Ishikawa (cell line): ENCODE results near the gene NAPA.

ENCODE experiments used
- CEBPB ChIP-seq: IDR thresholded peaks from 2 replicates; pipeline ENCODE4 v1.6.1; 2012
- CREB1 ChIP-seq: IDR thresholded peaks from 2 replicates; pipeline ENCODE4 v1.6.1; 2012; ENCODE audit warnings: low read depth
- EGR1 ChIP-seq: IDR thresholded peaks from 2 replicates; pipeline ENCODE4 v1.6.1; 2012
- EP300 ChIP-seq: IDR thresholded peaks from 2 replicates; pipeline ENCODE4 v1.6.1; 2012; ENCODE audit warnings: borderline replicate concordance
- FOXM1 ChIP-seq: IDR thresholded peaks from 2 replicates; pipeline ENCODE4 v1.6.1; 2012; ENCODE audit warnings: low read depth, borderline replicate concordance
- MAX ChIP-seq: IDR thresholded peaks from 2 replicates; pipeline ENCODE4 v1.6.1; 2012
- NFIC ChIP-seq: IDR thresholded peaks from 2 replicates; pipeline ENCODE4 v1.6.1; 2012
- RAD21 ChIP-seq: IDR thresholded peaks from 2 replicates; pipeline ENCODE4 v1.6.1; 2012; ENCODE audit warnings: low read depth
- TAF1 ChIP-seq: IDR thresholded peaks from 2 replicates; pipeline ENCODE4 v1.6.1; 2012; ENCODE audit warnings: low read depth, mild to moderate bottlenecking
- TCF12 ChIP-seq: IDR thresholded peaks from 2 replicates; pipeline ENCODE4 v1.6.1; 2012; ENCODE audit warnings: low read depth
- TEAD4 ChIP-seq: IDR thresholded peaks from 2 replicates; pipeline ENCODE4 v1.6.1; 2012
- USF1 ChIP-seq: IDR thresholded peaks from 2 replicates; pipeline ENCODE4 v1.6.1; 2012
- YY1 ChIP-seq: IDR thresholded peaks from 2 replicates; pipeline ENCODE4 v1.6.1; 2012; ENCODE audit warnings: low read depth
- ZBTB7A ChIP-seq: IDR thresholded peaks from 2 replicates; pipeline ENCODE4 v1.6.1; 2012; ENCODE audit warnings: low read depth
- TF ChIP-seq, protein P1 (sequence below): IDR thresholded peaks from 2 replicates; pipeline ENCODE4 v1.6.1; 2012; ENCODE audit warnings: low read depth, mild to moderate bottlenecking

NAPA gene

GRCh38 chr19:47514151-47514868, 553 bp downstream of the NAPA start:
- TF ChIP-seq TCF12 (no peak), FOXM1 (no peak), YY1 (no peak), CREB1 (no peak), EP300 (no peak), NFIC (no peak), TAF1 (no peak)
- TF ChIP-seq, protein P1, sequence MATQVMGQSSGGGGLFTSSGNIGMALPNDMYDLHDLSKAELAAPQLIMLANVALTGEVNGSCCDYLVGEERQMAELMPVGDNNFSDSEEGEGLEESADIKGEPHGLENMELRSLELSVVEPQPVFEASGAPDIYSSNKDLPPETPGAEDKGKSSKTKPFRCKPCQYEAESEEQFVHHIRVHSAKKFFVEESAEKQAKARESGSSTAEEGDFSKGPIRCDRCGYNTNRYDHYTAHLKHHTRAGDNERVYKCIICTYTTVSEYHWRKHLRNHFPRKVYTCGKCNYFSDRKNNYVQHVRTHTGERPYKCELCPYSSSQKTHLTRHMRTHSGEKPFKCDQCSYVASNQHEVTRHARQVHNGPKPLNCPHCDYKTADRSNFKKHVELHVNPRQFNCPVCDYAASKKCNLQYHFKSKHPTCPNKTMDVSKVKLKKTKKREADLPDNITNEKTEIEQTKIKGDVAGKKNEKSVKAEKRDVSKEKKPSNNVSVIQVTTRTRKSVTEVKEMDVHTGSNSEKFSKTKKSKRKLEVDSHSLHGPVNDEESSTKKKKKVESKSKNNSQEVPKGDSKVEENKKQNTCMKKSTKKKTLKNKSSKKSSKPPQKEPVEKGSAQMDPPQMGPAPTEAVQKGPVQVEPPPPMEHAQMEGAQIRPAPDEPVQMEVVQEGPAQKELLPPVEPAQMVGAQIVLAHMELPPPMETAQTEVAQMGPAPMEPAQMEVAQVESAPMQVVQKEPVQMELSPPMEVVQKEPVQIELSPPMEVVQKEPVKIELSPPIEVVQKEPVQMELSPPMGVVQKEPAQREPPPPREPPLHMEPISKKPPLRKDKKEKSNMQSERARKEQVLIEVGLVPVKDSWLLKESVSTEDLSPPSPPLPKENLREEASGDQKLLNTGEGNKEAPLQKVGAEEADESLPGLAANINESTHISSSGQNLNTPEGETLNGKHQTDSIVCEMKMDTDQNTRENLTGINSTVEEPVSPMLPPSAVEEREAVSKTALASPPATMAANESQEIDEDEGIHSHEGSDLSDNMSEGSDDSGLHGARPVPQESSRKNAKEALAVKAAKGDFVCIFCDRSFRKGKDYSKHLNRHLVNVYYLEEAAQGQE: no peak

- TF ChIP-seq RAD21 (no peak), TEAD4 (no peak), ZBTB7A (no peak), CEBPB (no peak), YY1 (no peak), NFIC (no peak)
Observed at GRCh38 chr19:47512948-47513319, 1.9 kb downstream of the NAPA start.

DNA sequence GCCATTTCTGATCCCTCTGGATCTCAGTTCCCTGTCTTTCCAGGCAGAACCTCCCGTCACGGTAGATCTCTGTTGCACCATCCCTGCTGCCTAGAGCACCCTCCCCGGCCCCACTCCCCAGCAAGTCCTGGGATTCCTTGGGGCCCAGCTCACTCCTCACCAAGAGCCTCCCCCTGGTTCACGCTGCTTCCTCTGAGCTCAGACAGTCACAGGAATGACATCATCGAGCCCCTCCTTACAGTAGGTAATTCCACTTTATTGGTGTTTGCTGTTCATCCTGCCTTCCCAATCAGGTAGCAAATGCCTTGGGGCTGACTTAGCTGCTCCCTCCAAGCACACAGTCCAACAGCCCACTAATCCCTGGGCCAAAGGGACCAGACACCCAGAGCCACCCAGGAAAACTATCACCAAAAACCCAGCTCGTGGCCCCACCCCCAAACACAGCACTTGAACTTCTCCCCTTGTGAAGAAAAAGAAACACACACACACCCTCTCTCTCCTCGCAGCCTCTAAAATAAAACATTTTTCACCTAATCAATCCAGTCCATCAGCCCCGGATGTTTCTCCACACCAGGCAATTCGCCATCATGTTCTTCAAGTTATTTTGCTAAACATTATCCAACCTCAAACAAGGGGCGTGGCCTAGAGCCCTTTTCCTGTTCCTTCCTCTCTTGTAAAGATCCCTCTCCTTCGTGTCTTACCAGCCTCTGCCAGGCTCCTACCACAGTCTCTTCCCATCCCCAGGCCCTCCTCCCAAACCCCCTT, 2.5 kb downstream of the NAPA start:
- no peak for TF ChIP-seq TEAD4

DNA sequence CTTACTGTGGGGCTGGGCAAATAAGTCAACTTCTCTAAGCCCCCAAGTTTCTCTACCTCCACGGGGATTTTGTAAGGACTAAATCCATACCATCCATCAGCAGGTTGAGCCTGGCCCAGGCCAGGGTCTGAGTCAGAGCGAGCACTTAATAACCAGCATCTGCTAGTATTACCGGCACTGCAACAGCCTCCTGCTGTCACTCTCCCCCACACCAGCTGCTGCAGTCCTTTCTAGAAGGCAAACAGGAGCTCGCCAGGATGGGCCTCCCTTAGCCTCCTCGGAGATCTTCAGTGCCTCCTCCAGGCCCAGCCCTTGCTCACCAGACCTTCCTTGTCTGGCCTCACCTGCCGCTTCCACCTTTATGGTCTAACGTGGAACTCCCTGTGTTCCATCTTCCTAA, 3.2 kb downstream of the NAPA start:
- TF ChIP-seq TEAD4: no peak
- TF ChIP-seq NFIC: no peak
- TF ChIP-seq RAD21: no peak
- TF ChIP-seq TAF1: no peak
- no peak for TF ChIP-seq MAX
- no peak for TF ChIP-seq USF1
- TF ChIP-seq ZBTB7A: no peak
- TF ChIP-seq, protein P1: no peak
- no peak for TF ChIP-seq CEBPB
- TF ChIP-seq CREB1: no peak
- TF ChIP-seq YY1: no peak
- no peak for TF ChIP-seq EGR1

DNA sequence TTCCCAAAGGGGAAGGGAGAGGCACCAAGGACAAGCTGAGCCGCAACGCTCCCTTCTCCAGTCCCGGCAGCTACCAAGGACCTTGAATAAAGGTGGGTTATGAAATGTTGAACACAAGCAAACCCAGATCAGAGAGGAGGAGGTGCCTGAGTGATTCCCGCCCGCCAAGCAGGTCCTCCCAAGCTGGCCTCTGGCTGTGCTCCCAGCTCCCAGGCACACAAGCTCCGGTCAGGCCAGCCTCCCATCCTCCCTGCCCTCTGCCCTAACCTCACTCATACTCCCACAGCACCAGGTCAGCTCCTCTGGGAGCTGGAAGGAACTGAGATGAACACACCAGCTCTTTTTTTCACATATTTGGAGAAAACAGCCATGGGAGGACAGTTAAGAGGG, 3.7 kb downstream of the NAPA start:
- TF ChIP-seq CEBPB (no peak), YY1 (no peak), MAX (no peak), RAD21 (no peak), TCF12 (no peak), EP300 (no peak), ZBTB7A (no peak), FOXM1 (no peak), CREB1 (no peak), EGR1 (no peak), USF1 (no peak), NFIC (no peak), TAF1 (no peak), TEAD4 (no peak)
- TF ChIP-seq, protein P1: no peak
